GM19099 (cell line): ENCODE data around the gene DLX5.

Experiments
- POLR2A ChIP-seq: IDR thresholded peaks from 3 replicates; pipeline ENCODE4 v1.6.1; 2011; ENCODE audit warnings: low read depth; ENCODE audit not compliant: insufficient read length; ENCODE audit errors: extremely low read depth

The DLX5 gene

GRCh38 chr7:97019710-97020225, 4.9 kb downstream of the DLX5 start:
- TF ChIP-seq POLR2A = no peak

- TF ChIP-seq POLR2A = no peak
These were observed 5.7 kb downstream of the DLX5 start for GRCh38 chr7:97018791-97019531.

GRCh38 chr7:97018126-97018601, 6.5 kb downstream of the DLX5 start:
- TF ChIP-seq POLR2A = no peak

- no peak for TF ChIP-seq POLR2A
These were observed 7.2 kb downstream of the DLX5 start for GRCh38 chr7:97017192-97018125.

GRCh38 chr7:97016381-97017191, 8.0 kb downstream of the DLX5 start:
- no peak for TF ChIP-seq POLR2A

GRCh38 chr7:97015756-97016380, 8.8 kb downstream of the DLX5 start:
- no peak for TF ChIP-seq POLR2A

GRCh38 chr7:97015279-97015678, 9.4 kb downstream of the DLX5 start:
- no peak for TF ChIP-seq POLR2A

- TF ChIP-seq POLR2A = no peak
These were observed 10.4 kb downstream of the DLX5 start for GRCh38 chr7:97014145-97014750.

GRCh38 chr7:97013845-97014134, 10.8 kb downstream of the DLX5 start:
- no peak for TF ChIP-seq POLR2A

- TF ChIP-seq POLR2A = no peak
These were observed 11.3 kb downstream of the DLX5 start for GRCh38 chr7:97013134-97013844.

- no peak for TF ChIP-seq POLR2A
These were observed 12.1 kb downstream of the DLX5 start for GRCh38 chr7:97012365-97013133.

- TF ChIP-seq POLR2A = no peak
These were observed 12.9 kb downstream of the DLX5 start for GRCh38 chr7:97011536-97012364.
